SU-DHL-6 (cell line): Measurements from ENCODE around the gene ESM1.

Experiments used
- EZH2phosphoT487 ChIP-seq: fragments of 200-600 bp; sonication (generic), shearing (Covaris generic); conservative IDR thresholded peaks from 2 replicates; pipeline ENCODE4 v1.6.1; 2018; ENCODE audit warnings: mild to moderate bottlenecking, antibody characterized with exemption, low read length, moderate library complexity, mixed read lengths
- TF ChIP-seq, protein P1 (sequence below): fragments of 200-600 bp; sonication (generic); IDR thresholded peaks from one replicate; pipeline ENCODE4 v1.5.1; 2017; ENCODE audit warnings: antibody characterized with exemption, mild to moderate bottlenecking, low read length, moderate library complexity; ENCODE audit not compliant: insufficient read depth, poor library complexity, severe bottlenecking

DNA sequence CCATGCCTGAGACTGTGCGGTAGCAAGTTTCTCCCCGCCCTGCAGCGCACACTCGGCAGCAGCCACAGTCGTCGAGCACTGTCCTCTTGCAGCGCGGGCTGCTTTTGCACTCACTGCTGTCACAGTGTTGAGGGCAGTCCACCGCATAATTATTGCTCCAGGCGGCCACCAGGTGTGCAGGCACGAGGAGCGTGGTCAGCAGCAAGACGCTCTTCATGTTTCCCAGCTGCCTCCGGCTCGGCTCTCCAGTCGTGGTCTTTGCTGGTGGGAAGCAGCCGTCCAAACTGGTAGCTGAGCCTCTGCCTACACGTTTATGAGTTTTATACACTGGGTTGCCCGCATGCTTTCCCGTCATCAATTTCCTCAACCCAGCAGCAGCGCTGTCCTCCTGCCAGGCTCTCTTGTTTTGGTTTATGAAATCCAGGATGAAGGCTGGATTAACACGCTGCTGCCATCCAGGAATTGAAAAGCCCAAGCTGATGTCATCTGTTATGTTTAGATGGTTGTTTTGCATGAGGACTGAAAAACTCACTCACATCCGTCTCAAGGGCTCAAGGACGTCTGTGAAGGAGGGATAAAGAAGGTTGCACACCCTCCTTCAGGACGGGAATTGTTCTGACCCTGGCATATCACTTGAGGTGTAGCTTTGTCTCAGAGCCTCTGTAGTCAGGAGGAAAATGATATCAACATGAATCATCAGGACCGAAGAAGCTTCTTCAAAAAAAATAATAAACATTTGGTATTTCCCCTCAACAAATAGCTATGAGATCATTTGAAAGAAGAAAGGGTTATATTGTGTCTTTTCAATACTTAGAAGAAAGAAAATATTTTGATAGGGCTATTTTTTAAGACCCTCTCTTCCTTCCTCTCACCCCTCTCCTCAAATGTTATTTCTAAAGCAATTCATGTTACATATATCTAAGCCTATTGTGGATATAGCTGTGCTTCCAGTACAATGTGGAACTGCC lies at the start of gene ESM1:
- TF ChIP-seq, protein P1, sequence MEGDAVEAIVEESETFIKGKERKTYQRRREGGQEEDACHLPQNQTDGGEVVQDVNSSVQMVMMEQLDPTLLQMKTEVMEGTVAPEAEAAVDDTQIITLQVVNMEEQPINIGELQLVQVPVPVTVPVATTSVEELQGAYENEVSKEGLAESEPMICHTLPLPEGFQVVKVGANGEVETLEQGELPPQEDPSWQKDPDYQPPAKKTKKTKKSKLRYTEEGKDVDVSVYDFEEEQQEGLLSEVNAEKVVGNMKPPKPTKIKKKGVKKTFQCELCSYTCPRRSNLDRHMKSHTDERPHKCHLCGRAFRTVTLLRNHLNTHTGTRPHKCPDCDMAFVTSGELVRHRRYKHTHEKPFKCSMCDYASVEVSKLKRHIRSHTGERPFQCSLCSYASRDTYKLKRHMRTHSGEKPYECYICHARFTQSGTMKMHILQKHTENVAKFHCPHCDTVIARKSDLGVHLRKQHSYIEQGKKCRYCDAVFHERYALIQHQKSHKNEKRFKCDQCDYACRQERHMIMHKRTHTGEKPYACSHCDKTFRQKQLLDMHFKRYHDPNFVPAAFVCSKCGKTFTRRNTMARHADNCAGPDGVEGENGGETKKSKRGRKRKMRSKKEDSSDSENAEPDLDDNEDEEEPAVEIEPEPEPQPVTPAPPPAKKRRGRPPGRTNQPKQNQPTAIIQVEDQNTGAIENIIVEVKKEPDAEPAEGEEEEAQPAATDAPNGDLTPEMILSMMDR = no peak
- no peak for TF ChIP-seq EZH2phosphoT487
